HEK293 (cell line): ENCODE measurements around the gene ATP8A2.

Source experiments
- MZF1 ChIP-seq: fragments of 450-650 bp; formaldehyde crosslinking; IDR thresholded peaks from 2 replicates; pipeline ENCODE4 v1.5.1; 2017; ENCODE audit warnings: missing biosample characterization, missing genetic modification characterization, borderline replicate concordance
- REST ChIP-seq: fragments of 450-650 bp; formaldehyde crosslinking; IDR thresholded peaks from 2 replicates; pipeline ENCODE4 v1.5.1; 2016; ENCODE audit warnings: missing biosample characterization, missing genetic modification characterization
- TRIM28 ChIP-seq: IDR thresholded peaks from 2 replicates; pipeline ENCODE4 v1.6.1; 2011; ENCODE audit warnings: low read length, control low read depth, borderline replicate concordance
- YY1 ChIP-seq: fragments of 450-650 bp; formaldehyde crosslinking; IDR thresholded peaks from 2 replicates; pipeline ENCODE4 v1.5.1; 2018; ENCODE audit warnings: missing biosample characterization, missing genetic modification characterization
- ZNF114 ChIP-seq: fragments of 450-650 bp; formaldehyde crosslinking; IDR thresholded peaks from 2 replicates; pipeline ENCODE4 v1.5.0; 2017; ENCODE audit warnings: missing biosample characterization, missing genetic modification characterization
- ZNF174 ChIP-seq: fragments of 450-650 bp; formaldehyde crosslinking; IDR thresholded peaks from 2 replicates; pipeline ENCODE4 v1.5.0; 2017; ENCODE audit warnings: missing biosample characterization, mild to moderate bottlenecking, missing genetic modification characterization
- ZNF391 ChIP-seq: fragments of 450-650 bp; formaldehyde crosslinking; IDR thresholded peaks from 2 replicates; pipeline ENCODE4 v1.5.1; 2016; ENCODE audit warnings: low read depth, missing biosample characterization, missing genetic modification characterization, borderline replicate concordance
- ZNF510 ChIP-seq: fragments of 450-650 bp; formaldehyde crosslinking; IDR thresholded peaks from 2 replicates; pipeline ENCODE4 v1.5.1; 2018; ENCODE audit warnings: mild to moderate bottlenecking, missing genetic modification characterization, missing biosample characterization; ENCODE audit not compliant: insufficient replicate concordance
- ZNF626 ChIP-seq: fragments of 450-650 bp; sonication (Bioruptor Pico); formaldehyde crosslinking; IDR thresholded peaks from 2 replicates; pipeline ENCODE4 v1.5.1; 2018; ENCODE audit warnings: missing biosample characterization, missing genetic modification characterization, inconsistent platforms
- ZSCAN16 ChIP-seq: fragments of 450-650 bp; formaldehyde crosslinking; IDR thresholded peaks from 2 replicates; pipeline ENCODE4 v1.5.1; 2016; ENCODE audit warnings: missing biosample characterization, missing genetic modification characterization
- TF ChIP-seq, protein P1 (sequence below): fragments of 450-650 bp; formaldehyde crosslinking; IDR thresholded peaks from 2 replicates; pipeline ENCODE4 v1.5.1; 2016; ENCODE audit warnings: missing biosample characterization, missing genetic modification characterization
- TF ChIP-seq, protein P2 (sequence below): fragments of 450-650 bp; formaldehyde crosslinking; conservative IDR thresholded peaks from 2 replicates; pipeline ENCODE4 v1.5.1; 2016; ENCODE audit warnings: low read depth, missing biosample characterization, missing genetic modification characterization

DNA sequence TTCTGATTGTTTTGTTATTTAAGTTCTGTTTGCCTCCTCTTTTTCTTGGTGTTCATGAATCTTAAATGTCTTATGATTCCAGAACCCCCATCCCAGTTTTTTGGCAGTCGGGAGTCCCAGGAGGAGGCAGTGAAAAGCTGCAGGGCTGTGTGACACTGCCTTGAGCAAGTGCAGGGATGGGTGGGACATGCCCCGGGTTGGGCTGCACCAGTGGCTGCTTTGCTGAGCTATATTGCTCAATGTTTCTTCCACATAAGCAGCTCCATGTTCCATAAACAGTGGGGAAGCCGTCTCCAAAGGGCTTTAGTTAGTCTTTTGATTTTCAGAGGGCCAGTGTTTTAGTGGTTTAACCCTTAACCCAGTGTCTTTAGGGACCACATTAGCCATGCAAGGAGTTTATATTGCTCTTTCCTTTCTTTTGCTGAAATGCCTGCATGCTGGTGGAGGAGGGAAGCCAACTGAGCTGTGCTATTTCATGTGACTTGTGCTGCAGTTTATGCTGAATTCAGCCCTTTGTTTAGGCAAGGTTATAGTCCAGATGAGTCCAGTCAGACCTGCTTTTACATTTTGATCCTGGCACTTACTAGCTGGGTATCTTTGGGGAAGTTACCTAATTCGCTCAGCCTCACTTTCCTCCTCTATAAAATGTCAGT lies 13.1 kb downstream of the ATP8A2 start:
- TF ChIP-seq, protein P1, sequence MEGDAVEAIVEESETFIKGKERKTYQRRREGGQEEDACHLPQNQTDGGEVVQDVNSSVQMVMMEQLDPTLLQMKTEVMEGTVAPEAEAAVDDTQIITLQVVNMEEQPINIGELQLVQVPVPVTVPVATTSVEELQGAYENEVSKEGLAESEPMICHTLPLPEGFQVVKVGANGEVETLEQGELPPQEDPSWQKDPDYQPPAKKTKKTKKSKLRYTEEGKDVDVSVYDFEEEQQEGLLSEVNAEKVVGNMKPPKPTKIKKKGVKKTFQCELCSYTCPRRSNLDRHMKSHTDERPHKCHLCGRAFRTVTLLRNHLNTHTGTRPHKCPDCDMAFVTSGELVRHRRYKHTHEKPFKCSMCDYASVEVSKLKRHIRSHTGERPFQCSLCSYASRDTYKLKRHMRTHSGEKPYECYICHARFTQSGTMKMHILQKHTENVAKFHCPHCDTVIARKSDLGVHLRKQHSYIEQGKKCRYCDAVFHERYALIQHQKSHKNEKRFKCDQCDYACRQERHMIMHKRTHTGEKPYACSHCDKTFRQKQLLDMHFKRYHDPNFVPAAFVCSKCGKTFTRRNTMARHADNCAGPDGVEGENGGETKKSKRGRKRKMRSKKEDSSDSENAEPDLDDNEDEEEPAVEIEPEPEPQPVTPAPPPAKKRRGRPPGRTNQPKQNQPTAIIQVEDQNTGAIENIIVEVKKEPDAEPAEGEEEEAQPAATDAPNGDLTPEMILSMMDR (tag by site-specific recombination), result no peak
- TF ChIP-seq ZNF626 (tag by site-specific recombination) (no peak), REST (tag by site-specific recombination) (no peak), ZNF114 (tag by site-specific recombination) (no peak), YY1 (tag by site-specific recombination) (no peak), ZSCAN16 (no peak), TRIM28 (no peak), ZNF391 (tag by site-specific recombination) (no peak), ZNF510 (tag by site-specific recombination) (no peak), MZF1 (no peak), ZNF174 (tag by site-specific recombination) (no peak)
- TF ChIP-seq, protein P2, sequence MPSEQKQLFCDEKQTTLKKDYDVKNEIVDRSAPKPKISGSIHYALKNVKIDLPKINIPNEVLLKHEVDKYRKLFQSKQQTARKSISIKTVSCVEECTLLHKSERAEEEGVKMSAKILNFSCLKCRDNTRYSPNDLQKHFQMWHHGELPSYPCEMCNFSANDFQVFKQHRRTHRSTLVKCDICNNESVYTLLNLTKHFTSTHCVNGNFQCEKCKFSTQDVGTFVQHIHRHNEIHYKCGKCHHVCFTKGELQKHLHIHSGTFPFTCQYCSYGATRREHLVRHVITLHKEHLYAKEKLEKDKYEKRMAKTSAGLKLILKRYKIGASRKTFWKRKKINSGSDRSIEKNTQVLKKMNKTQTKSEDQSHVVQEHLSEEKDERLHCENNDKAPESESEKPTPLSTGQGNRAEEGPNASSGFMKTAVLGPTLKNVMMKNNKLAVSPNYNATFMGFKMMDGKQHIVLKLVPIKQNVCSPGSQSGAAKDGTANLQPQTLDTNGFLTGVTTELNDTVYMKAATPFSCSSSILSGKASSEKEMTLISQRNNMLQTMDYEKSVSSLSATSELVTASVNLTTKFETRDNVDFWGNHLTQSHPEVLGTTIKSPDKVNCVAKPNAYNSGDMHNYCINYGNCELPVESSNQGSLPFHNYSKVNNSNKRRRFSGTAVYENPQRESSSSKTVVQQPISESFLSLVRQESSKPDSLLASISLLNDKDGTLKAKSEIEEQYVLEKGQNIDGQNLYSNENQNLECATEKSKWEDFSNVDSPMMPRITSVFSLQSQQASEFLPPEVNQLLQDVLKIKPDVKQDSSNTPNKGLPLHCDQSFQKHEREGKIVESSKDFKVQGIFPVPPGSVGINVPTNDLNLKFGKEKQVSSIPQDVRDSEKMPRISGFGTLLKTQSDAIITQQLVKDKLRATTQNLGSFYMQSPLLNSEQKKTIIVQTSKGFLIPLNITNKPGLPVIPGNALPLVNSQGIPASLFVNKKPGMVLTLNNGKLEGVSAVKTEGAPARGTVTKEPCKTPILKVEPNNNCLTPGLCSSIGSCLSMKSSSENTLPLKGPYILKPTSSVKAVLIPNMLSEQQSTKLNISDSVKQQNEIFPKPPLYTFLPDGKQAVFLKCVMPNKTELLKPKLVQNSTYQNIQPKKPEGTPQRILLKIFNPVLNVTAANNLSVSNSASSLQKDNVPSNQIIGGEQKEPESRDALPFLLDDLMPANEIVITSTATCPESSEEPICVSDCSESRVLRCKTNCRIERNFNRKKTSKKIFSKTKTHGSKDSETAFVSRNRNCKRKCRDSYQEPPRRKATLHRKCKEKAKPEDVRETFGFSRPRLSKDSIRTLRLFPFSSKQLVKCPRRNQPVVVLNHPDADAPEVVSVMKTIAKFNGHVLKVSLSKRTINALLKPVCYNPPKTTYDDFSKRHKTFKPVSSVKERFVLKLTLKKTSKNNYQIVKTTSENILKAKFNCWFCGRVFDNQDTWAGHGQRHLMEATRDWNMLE (tag by site-specific recombination), result no peak
